HepG2 (cell line): Measurements from ENCODE around the gene TSHZ2. TPM values are rescaled to one million over a fixed set of nuclear protein-coding genes. Genes with fewer than 3 reads are reported as not detected.
A peak's percentile ranks its signal among the peaks of the same experiment; 100 is the strongest.

Source experiments
- CHCHD3 ChIP-seq: sonication (generic); formaldehyde crosslinking; IDR thresholded peaks from 2 replicates; pipeline ENCODE4 v1.8.0; 2022; ENCODE audit warnings: mild to moderate bottlenecking, missing genetic modification reagents, moderate library complexity
- CREM ChIP-seq, 2 experiments: sonication (generic) in 1 of 2; formaldehyde crosslinking in 1 of 2; IDR thresholded peaks; 2 replicates each; pipeline versions ENCODE4 v1.4.0 to v1.6.1; 2016 to 2020; ENCODE audit warnings: antibody characterized with exemption in 1 of 2, mild to moderate bottlenecking in 1 of 2, missing genetic modification reagents in 1 of 2
- JUN ChIP-seq: sonication (generic); formaldehyde crosslinking; IDR thresholded peaks from 2 replicates; pipeline ENCODE4 v1.4.0; 2020; ENCODE audit warnings: mild to moderate bottlenecking, missing genetic modification reagents
- LCORL ChIP-seq, 2 experiments: fragments of 450-650 bp in 1 of 2; sonication (generic) in 1 of 2; formaldehyde crosslinking in 1 of 2; IDR thresholded peaks; 2 replicates each; pipeline versions ENCODE4 v1.5.0 to v1.6.1; 2017 to 2020; ENCODE audit warnings: antibody characterized with exemption in 1 of 2, missing genetic modification reagents in 1 of 2
- MBD4 ChIP-seq: IDR thresholded peaks from 2 replicates; pipeline ENCODE4 v1.6.1; 2012; ENCODE audit warnings: low read length, inconsistent platforms, borderline replicate concordance
- NCOA2 ChIP-seq: sonication (generic); formaldehyde crosslinking; IDR thresholded peaks from 2 replicates; pipeline ENCODE4 v1.8.0; 2022; ENCODE audit warnings: inconsistent platforms
- NFIC ChIP-seq: IDR thresholded peaks from 2 replicates; pipeline ENCODE4 v1.6.1; 2012; ENCODE audit warnings: mild to moderate bottlenecking, low read length, inconsistent platforms
- NFRKB ChIP-seq: fragments of 450-650 bp; IDR thresholded peaks from 2 replicates; pipeline ENCODE4 v1.6.1; 2017
- NR2C2 ChIP-seq: sonication (generic); formaldehyde crosslinking; IDR thresholded peaks from 2 replicates; pipeline ENCODE4 v1.4.0; 2020; ENCODE audit warnings: missing genetic modification reagents, mild to moderate bottlenecking, moderate library complexity, borderline replicate concordance
- POGK ChIP-seq: sonication (generic); formaldehyde crosslinking; conservative IDR thresholded peaks from 2 replicates; pipeline ENCODE4 v1.8.0; 2022; ENCODE audit warnings: mild to moderate bottlenecking, moderate library complexity, missing genetic modification reagents
- PRPF4 ChIP-seq: fragments of 200-400 bp; formaldehyde crosslinking; IDR thresholded peaks from 2 replicates; pipeline ENCODE4 v1.6.1; 2016; ENCODE audit warnings: low read length, low read depth; ENCODE audit not compliant: poor library complexity, severe bottlenecking
- REST ChIP-seq, 2 experiments: IDR thresholded peaks; 2 replicates each; pipeline ENCODE4 v1.6.1; 2011 to 2012; ENCODE audit warnings: low read length in 2 of 2, borderline replicate concordance in 1 of 2, low read depth in 1 of 2, mild to moderate bottlenecking in 1 of 2, moderate library complexity in 1 of 2
- SETDB1 ChIP-seq: sonication (generic); formaldehyde crosslinking; IDR thresholded peaks from 2 replicates; pipeline ENCODE4 v1.5.1; 2020; ENCODE audit warnings: missing genetic modification reagents, mild to moderate bottlenecking, borderline replicate concordance
- SUZ12 ChIP-seq: fragments of 150-350 bp; IDR thresholded peaks from 2 replicates; pipeline ENCODE4 v1.6.1; 2014; ENCODE audit warnings: low read depth, low read length
- TEAD2 ChIP-seq: sonication (generic); formaldehyde crosslinking; IDR thresholded peaks from 2 replicates; pipeline ENCODE4 v1.9.0; 2021; ENCODE audit warnings: missing genetic modification reagents
- ZBTB38 ChIP-seq: sonication (generic); formaldehyde crosslinking; IDR thresholded peaks from 2 replicates; pipeline ENCODE4 v1.5.1; 2020; ENCODE audit warnings: mild to moderate bottlenecking, missing genetic modification reagents
- ZFP36L1 ChIP-seq: sonication (generic); formaldehyde crosslinking; IDR thresholded peaks from 2 replicates; pipeline ENCODE4 v1.8.0; 2022; ENCODE audit warnings: mild to moderate bottlenecking, missing genetic modification reagents, moderate library complexity
- ZFP41 ChIP-seq: sonication (generic); formaldehyde crosslinking; IDR thresholded peaks from 2 replicates; pipeline ENCODE4 v1.4.0; 2020; ENCODE audit warnings: mild to moderate bottlenecking, missing genetic modification reagents, borderline replicate concordance
- ZNF446 ChIP-seq: sonication (generic); formaldehyde crosslinking; IDR thresholded peaks from 2 replicates; pipeline ENCODE4 v1.5.0; 2020; ENCODE audit warnings: mild to moderate bottlenecking, missing genetic modification reagents
- ZNF567 ChIP-seq: sonication (generic); formaldehyde crosslinking; IDR thresholded peaks from 2 replicates; pipeline ENCODE4 v1.8.1; 2023; ENCODE audit warnings: mild to moderate bottlenecking, missing genetic modification reagents, borderline replicate concordance
- ZNF674 ChIP-seq: sonication (generic); formaldehyde crosslinking; IDR thresholded peaks from 2 replicates; pipeline ENCODE4 v1.5.0; 2020; ENCODE audit warnings: low read depth, mild to moderate bottlenecking, missing genetic modification reagents
- ZNF800 ChIP-seq: sonication (generic); formaldehyde crosslinking; IDR thresholded peaks from 2 replicates; pipeline ENCODE4 v1.4.0; 2020; ENCODE audit warnings: missing genetic modification reagents
- polyA plus RNA-seq, 8 experiments: library from polyadenylated mRNA; depleted of rRNA in 3 of 8; stranded (reverse) in 7 of 8; unstranded in 1 of 8; fragments of >200 nt; fragmentation: Illumina TruSeq in 4 of 8; extraction: Trizol in 4 of 8; gene quantifications; 2 replicates each; pipeline versions ENCODE4 v1.2.1 to v1.2.3, GENCODE V29; 2011 to 2016; ENCODE audit warnings: low read depth in 4 of 8, missing spikeins in 1 of 8, mixed read lengths in 1 of 8; ENCODE audit not compliant: insufficient read depth in 1 of 8
- total RNA-seq, 5 experiments: library from RNA; depleted of rRNA; stranded (reverse); fragments of >200 nt; fragmentation: Illumina TruSeq; extraction: Trizol; gene quantifications; 2 replicates each; pipeline ENCODE4 v1.2.3, GENCODE V29; 2016; ENCODE audit warnings: low read depth in 1 of 5

Gene TSHZ2
- total and polyA plus RNA-seq, 2 of the 13 experiments (the other 11 are each of a cell fraction or from before 2014, with no cell fraction given), result 0.01 TPM; not detected in 1

- TF ChIP-seq CHCHD3 (0 out of 2 replicates have a peak, but pooled peaks have one; percentile 56), NFRKB (no peak), NFIC (peak; percentile 88), ZFP36L1 (CRISPR knock-in tag) (peak; percentile 76; the same call in 1 of the 2 replicates), NR2C2 (CRISPR knock-in tag) (peak; percentile 93), POGK (CRISPR knock-in tag) (no peak; the same call in 1 of the 2 replicates), LCORL (IDR thresholded peaks at IDR 0.05) (no peak), LCORL (CRISPR knock-in tag; IDR thresholded peaks at IDR 0.05) (peak; percentile 35; the same call in 1 of the 2 replicates), SETDB1 (no peak), TEAD2 (CRISPR knock-in tag) (no peak), CREM (IDR thresholded peaks at IDR 0.05) (peak; percentile 94), CREM (CRISPR knock-in tag; IDR thresholded peaks at IDR 0.05) (no peak), ZBTB38 (CRISPR knock-in tag) (no peak), ZFP41 (CRISPR knock-in tag) (no peak), NCOA2 (peak; percentile 98), ZNF567 (CRISPR knock-in tag) (no peak), ZNF800 (CRISPR knock-in tag) (no peak), ZNF674 (CRISPR knock-in tag) (no peak), JUN (CRISPR knock-in tag) (peak; percentile 96), ZNF446 (CRISPR knock-in tag) (no peak), MBD4 (peak; percentile 67; the same call in 1 of the 2 replicates), REST (IDR thresholded peaks at IDR 0.05; ENCODE audit: borderline replicate concordance in 1 of 2, low read depth in 1 of 2, low read length in 2 of 2) (0 out of 4 replicates have a peak, but pooled peaks of 1 of the 2 experiments have one; percentile 36), PRPF4 (no peak), SUZ12 (no peak)
These were observed 47.5 kb upstream of the TSHZ2 start (continued) for GRCh38 chr20:52924411-52925271.
